Body of pancreas (tissue), 4 donors: ENCODE results near the gene SNX32. TPM values are rescaled to one million over a fixed set of nuclear protein-coding genes. Genes with fewer than 3 reads are reported as not detected.
"Not testable (repeated sequence)": the region's sequence is repeated elsewhere in the genome, so short reads cannot be mapped to it uniquely, and the experiment has no call there.

Experiments used
- ATAC-seq: fragments of 150-250 bp; one replicate; pipeline ENCODE4 v1.9.1; 2016
- DNase-seq, 4 donors: peaks; one replicate each; pipeline ENCODE4 v3.0.0-alpha.2; 2019
- H3K27ac ChIP-seq, 4 donors: fragments of 200-600 bp; sonication (generic); 1 replicate in 3 of 4; 2 replicates in 1 of 4; pipeline versions ENCODE4 v1.5.1 to v1.6.1; 2016 to 2019; ENCODE audit warnings: mild to moderate bottlenecking in 1 of 4, mixed read lengths in 1 of 4, moderate library complexity in 1 of 4
- H3K27me3 ChIP-seq, 2 donors: fragments of 200-600 bp; sonication (generic); one replicate each; pipeline ENCODE4 v1.6.0; 2016; ENCODE audit warnings: mild to moderate bottlenecking in 1 of 2
- H3K36me3 ChIP-seq, 2 donors: fragments of 200-600 bp; sonication (generic); replicated peaks in 1 of 2; 2 replicates each; pipeline ENCODE4 v1.5.1; 2016; ENCODE audit warnings: low read depth in 2 of 2; ENCODE audit not compliant: insufficient read depth in 1 of 2
- H3K4me1 ChIP-seq: fragments of 200-600 bp; sonication (generic); one replicate; pipeline ENCODE4 v1.6.0; 2016
- H3K4me3 ChIP-seq, 2 donors: fragments of 200-600 bp; sonication (generic); 1 replicate in 1 of 2; 2 replicates in 1 of 2; pipeline ENCODE4 v1.5.1; 2016 to 2019
- H3K9me3 ChIP-seq, 3 donors: fragments of 200-600 bp; sonication (generic); 1 replicate in 2 of 3; 2 replicates in 1 of 3; pipeline ENCODE4 v1.5.1; 2016
- POLR2A ChIP-seq, 3 donors: fragments of 450-650 bp; IDR thresholded peaks; one replicate each; pipeline ENCODE4 v1.6.1; 2016; ENCODE audit warnings: antibody characterized with exemption in 3 of 3, mild to moderate bottlenecking in 2 of 3
- WGBS, 2 donors: methylation state at CpG; one replicate each; pipeline ENCODE4 v1.1.5; 2017; 5-methylcytosine and 5-hydroxymethylcytosine counted together
- intact Hi-C: fragments of 100-400 bp; cut with DNase I; formaldehyde crosslinking; loops from one replicate; pipeline ENCODE4 v1.15.1; 2023
- total RNA-seq, 2 donors: library from RNA; depleted of rRNA; stranded (reverse); fragments of >200 nt; gene quantifications; one replicate each; pipeline ENCODE4 v1.1.0, GENCODE V29; 2016
- TF ChIP-seq, protein P1 (sequence below), 7 experiments: fragments of 450-650 bp in 4 of 7; fragments of 200-600 bp in 3 of 7; sonication (generic) in 3 of 7; IDR thresholded peaks; one replicate each; pipeline ENCODE4 v1.5.1; 2016 to 2019; ENCODE audit warnings: antibody characterized with exemption in 7 of 7

Gene SNX32
- total RNA-seq, 2 donors from 2014 or later, result 0.26 TPM; not detected in 1

DNA sequence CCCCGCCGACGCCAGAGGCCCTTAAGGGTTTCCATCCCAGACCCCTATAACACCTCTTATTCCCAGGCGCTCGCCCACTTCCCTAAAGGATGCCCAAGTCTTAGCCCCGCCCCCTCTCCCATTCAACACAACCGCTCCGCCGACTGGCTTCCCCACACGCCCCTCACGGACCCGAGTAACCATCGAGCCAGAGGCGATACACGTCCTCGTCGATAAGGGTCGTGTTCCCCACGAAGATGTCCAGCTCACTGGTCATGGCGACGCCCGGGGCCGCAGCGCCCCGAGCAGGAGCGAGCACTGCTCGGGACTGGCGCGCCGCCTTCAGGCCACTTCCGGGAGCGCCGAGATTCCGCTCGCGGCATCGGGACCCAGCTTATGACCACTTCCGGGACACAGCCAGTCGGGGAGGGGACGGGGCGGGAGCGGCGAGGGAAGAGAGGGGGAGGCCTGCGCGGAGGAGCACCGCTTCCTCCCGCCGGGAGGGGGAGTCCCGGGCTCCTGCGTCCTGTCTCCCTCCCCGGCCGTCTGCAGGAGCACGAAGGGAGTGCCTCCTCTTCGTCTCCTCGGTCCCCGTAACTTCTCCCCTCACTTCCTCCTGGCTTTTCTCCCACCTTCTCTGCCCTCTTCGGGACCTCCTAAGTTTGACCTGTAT is 54.5 kb downstream of the SNX32 start, which contains the start of gene FIBP:
Gene FIBP, minus strand, starts transcription at position 309 of the 652 bp plus-strand sequence. Its CDS starts 53 bp downstream, at position 256.
- no peaks in the 10 kb centered on the region for H3K27me3 ChIP-seq
- peak within 1 kb of the TSS; percentile 85 to 91 (median 88) for H3K27ac ChIP-seq
- intact Hi-C loops, result no loop called here
- peak within 1 kb of the TSS; percentile 51 to 58 for H3K4me3 ChIP-seq
- DNase-seq (peak; percentile 97 to 98 (median 98)), ATAC-seq (peak; percentile 86)
- H3K9me3 ChIP-seq, result no peaks in the 10 kb centered on the region
- TF ChIP-seq POLR2A (IDR thresholded peaks at IDR 0.05), result peak; percentile 79 to 92 (median 91)
- TF ChIP-seq, protein P1, sequence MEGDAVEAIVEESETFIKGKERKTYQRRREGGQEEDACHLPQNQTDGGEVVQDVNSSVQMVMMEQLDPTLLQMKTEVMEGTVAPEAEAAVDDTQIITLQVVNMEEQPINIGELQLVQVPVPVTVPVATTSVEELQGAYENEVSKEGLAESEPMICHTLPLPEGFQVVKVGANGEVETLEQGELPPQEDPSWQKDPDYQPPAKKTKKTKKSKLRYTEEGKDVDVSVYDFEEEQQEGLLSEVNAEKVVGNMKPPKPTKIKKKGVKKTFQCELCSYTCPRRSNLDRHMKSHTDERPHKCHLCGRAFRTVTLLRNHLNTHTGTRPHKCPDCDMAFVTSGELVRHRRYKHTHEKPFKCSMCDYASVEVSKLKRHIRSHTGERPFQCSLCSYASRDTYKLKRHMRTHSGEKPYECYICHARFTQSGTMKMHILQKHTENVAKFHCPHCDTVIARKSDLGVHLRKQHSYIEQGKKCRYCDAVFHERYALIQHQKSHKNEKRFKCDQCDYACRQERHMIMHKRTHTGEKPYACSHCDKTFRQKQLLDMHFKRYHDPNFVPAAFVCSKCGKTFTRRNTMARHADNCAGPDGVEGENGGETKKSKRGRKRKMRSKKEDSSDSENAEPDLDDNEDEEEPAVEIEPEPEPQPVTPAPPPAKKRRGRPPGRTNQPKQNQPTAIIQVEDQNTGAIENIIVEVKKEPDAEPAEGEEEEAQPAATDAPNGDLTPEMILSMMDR (IDR thresholded peaks at IDR 0.05), result peak; percentile 80 to 96 (median 95)
- 0% methylated on average over 28 to 52 of the region's 57 CpGs for WGBS, 2 donors
- H3K4me1 ChIP-seq, result peaks cover 51% of the 10 kb centered on the region
- peaks cover 0 to 7% of the 10 kb centered on the region in 2 donors for H3K36me3 ChIP-seq

GRCh38 chr11:65890324-65891218 is 56.8 kb downstream of the SNX32 start, which contains the start of gene CCDC85B:
CCDC85B (plus strand) TSS chr11:65890673; CDS start chr11:65890784, 111 bp downstream.
- TF ChIP-seq, protein P1 (IDR thresholded peaks at IDR 0.05), result peak in 3 of 7 experiments; percentile 16 to 36 (median 20)
- peak; percentile 64 to 85 (median 74) for TF ChIP-seq POLR2A (IDR thresholded peaks at IDR 0.05)
- H3K27ac ChIP-seq, result peak within 1 kb of the TSS; percentile 66 to 91 (median 87)
- ATAC-seq, result peak; percentile 80
- H3K27me3 ChIP-seq, result no peaks in the 10 kb centered on the region
- 0 to 4% methylated on average over 16 to 70 of the region's 94 CpGs for WGBS, 2 donors
- no peaks in the 10 kb centered on the region for H3K9me3 ChIP-seq
- DNase-seq, result peak; percentile 97 to 98 (median 98)
- peak within 1 kb of the TSS; percentile 3 to 58 for H3K4me3 ChIP-seq
- H3K4me1 ChIP-seq, result peaks cover 46% of the 10 kb centered on the region
- H3K36me3 ChIP-seq, result no peaks in the 10 kb centered on the region
- intact Hi-C loops, result no loop called here

GRCh38 chr11:65891219-65892136 is 57.7 kb downstream of the SNX32 start:
- Histone ChIP-seq H3K9me3 (no peaks in the 10 kb centered on the region), H3K36me3 (no peaks in the 10 kb centered on the region), H3K4me1 (peaks cover 46% of the 10 kb centered on the region), H3K27ac (peak overlapping the region; percentile 0 to 91 (median 87)), H3K27me3 (no peaks in the 10 kb centered on the region), H3K4me3 (peak overlapping the region; percentile 3 to 58)
- DNase-seq, result no peak
- 18 to 45% methylated on average over 13 to 55 of the region's 57 CpGs for WGBS, 2 donors
- intact Hi-C loops, result no loop called here
- no peak for ATAC-seq
- TF ChIP-seq POLR2A (IDR thresholded peaks at IDR 0.05), result peak in 2 of 3 donors; percentile 16 to 23
- TF ChIP-seq, protein P1 (IDR thresholded peaks at IDR 0.05), result no peak

- ATAC-seq, intact Hi-C loops, H3K36me3 ChIP-seq, H3K9me3 ChIP-seq, H3K4me3 ChIP-seq, H3K27me3 ChIP-seq, DNase-seq: not testable (repeated sequence)
- WGBS, 2 donors, result 84% methylated on average over 5 of the region's 5 CpGs; no CpG with 5 or more reads in 1 of the 2 donors
- Histone ChIP-seq H3K4me1 (peaks cover 43% of the 10 kb centered on the region), H3K27ac (peak overlapping the region in 3 of 4 donors; percentile 0 to 85 (median 24))
Observed at GRCh38 chr11:65892137-65892540, 58.4 kb downstream of the SNX32 start.
